ENCODE data around the gene SCARB1.

SCARB1 gene

DNA sequence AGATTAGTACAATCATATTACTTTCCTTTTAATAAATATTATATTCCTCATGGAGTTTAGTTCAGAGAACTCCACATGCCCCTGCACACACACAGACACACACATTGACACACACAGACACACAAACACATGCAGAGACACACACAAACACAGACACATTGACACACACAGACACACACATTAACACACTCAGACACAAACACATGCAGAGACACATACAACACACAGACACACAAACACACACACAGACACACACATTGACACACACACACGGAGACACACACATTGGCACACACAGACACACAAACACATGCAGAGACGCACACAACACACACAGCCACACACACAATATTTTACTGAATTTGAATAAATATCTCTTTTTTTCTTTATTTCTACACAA lies 12.5 kb upstream of the SCARB1 start:
- Histone ChIP-seq H3K27me3 (ENCODE audit: insufficient read depth, low read length, poor library complexity) (no peaks in the 10 kb centered on the region), H3K4me3 (ENCODE audit: low read depth in 1 of 2, low read length in 2 of 2) (no peak overlapping the region), H3K27ac (ENCODE audit: low read length) (no peak overlapping the region), H4K20me1 (ENCODE audit: insufficient read depth, low read length) (no peaks in the 10 kb centered on the region), H3K9ac (ENCODE audit: low read depth, low read length) (no peak overlapping the region), H2AFZ (ENCODE audit: low read depth, low read length) (no peak overlapping the region), H3K4me2 (ENCODE audit: insufficient read depth, low read length) (no peak overlapping the region), H3K9me3 (ENCODE audit: insufficient read depth, low read length, severe bottlenecking) (no peaks in the 10 kb centered on the region), H3K4me1 (ENCODE audit: insufficient read depth, low read length) (0 out of 2 replicates have a peak, but pooled peaks cover 2% of the 10 kb centered on the region), H3K36me3 (ENCODE audit: insufficient read depth, low read length) (no peaks in the 10 kb centered on the region), H3K79me2 (ENCODE audit: insufficient read depth, low read length) (no peaks in the 10 kb centered on the region)
- TF ChIP-seq EZH2 (IDR thresholded peaks at IDR 0.05; ENCODE audit: borderline replicate concordance, low read depth, low read length, severe bottlenecking), result no peak
- TF ChIP-seq, protein P1, sequence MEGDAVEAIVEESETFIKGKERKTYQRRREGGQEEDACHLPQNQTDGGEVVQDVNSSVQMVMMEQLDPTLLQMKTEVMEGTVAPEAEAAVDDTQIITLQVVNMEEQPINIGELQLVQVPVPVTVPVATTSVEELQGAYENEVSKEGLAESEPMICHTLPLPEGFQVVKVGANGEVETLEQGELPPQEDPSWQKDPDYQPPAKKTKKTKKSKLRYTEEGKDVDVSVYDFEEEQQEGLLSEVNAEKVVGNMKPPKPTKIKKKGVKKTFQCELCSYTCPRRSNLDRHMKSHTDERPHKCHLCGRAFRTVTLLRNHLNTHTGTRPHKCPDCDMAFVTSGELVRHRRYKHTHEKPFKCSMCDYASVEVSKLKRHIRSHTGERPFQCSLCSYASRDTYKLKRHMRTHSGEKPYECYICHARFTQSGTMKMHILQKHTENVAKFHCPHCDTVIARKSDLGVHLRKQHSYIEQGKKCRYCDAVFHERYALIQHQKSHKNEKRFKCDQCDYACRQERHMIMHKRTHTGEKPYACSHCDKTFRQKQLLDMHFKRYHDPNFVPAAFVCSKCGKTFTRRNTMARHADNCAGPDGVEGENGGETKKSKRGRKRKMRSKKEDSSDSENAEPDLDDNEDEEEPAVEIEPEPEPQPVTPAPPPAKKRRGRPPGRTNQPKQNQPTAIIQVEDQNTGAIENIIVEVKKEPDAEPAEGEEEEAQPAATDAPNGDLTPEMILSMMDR (IDR thresholded peaks at IDR 0.05; ENCODE audit: borderline replicate concordance, extremely low read depth, low read length, poor library complexity, severe bottlenecking), result no peak
- no peak for DNase-seq
- ATAC-seq (ENCODE audit: insufficient read depth, low read depth), result no peak

DNA sequence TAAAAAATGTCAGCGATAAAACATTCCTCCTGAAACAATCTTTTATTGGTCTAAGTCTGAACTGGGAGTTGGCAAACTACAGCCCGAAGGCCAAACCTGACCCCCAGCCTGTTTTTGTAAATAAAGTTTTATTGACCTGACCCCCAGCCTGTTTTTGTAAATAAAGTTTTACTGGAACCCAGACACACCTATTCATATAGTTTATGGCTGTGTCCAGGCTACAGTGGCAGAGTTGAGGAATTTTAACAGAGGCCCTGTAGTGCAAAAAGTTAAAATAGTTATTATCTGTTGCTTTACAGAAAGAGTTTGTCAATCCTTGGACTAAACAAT lies 12.1 kb upstream of the SCARB1 start:
- no peaks in the 10 kb centered on the region for H3K36me3 ChIP-seq (ENCODE audit: insufficient read depth, low read length)
- H3K27me3 ChIP-seq (ENCODE audit: insufficient read depth, low read length, poor library complexity), result no peaks in the 10 kb centered on the region
- no peaks in the 10 kb centered on the region for H4K20me1 ChIP-seq (ENCODE audit: insufficient read depth, low read length)
- no peak overlapping the region for H3K4me2 ChIP-seq (ENCODE audit: insufficient read depth, low read length)
- H3K9me3 ChIP-seq (ENCODE audit: insufficient read depth, low read length, severe bottlenecking), result no peaks in the 10 kb centered on the region
- no peak for ATAC-seq (ENCODE audit: insufficient read depth, low read depth)
- H3K9ac ChIP-seq (ENCODE audit: low read depth, low read length), result no peak overlapping the region
- H3K4me3 ChIP-seq (ENCODE audit: low read depth in 1 of 2, low read length in 2 of 2), result no peak overlapping the region
- no peak for DNase-seq
- no peak overlapping the region for H2AFZ ChIP-seq (ENCODE audit: low read depth, low read length)
- H3K27ac ChIP-seq (ENCODE audit: low read length), result no peak overlapping the region
- no peaks in the 10 kb centered on the region for H3K4me1 ChIP-seq (ENCODE audit: insufficient read depth, low read length)
- TF ChIP-seq EZH2 (IDR thresholded peaks at IDR 0.05; ENCODE audit: borderline replicate concordance, low read depth, low read length, severe bottlenecking), result no peak
- TF ChIP-seq, protein P1 (IDR thresholded peaks at IDR 0.05; ENCODE audit: borderline replicate concordance, extremely low read depth, low read length, poor library complexity, severe bottlenecking), result no peak
- no peaks in the 10 kb centered on the region for H3K79me2 ChIP-seq (ENCODE audit: insufficient read depth, low read length)

DNA sequence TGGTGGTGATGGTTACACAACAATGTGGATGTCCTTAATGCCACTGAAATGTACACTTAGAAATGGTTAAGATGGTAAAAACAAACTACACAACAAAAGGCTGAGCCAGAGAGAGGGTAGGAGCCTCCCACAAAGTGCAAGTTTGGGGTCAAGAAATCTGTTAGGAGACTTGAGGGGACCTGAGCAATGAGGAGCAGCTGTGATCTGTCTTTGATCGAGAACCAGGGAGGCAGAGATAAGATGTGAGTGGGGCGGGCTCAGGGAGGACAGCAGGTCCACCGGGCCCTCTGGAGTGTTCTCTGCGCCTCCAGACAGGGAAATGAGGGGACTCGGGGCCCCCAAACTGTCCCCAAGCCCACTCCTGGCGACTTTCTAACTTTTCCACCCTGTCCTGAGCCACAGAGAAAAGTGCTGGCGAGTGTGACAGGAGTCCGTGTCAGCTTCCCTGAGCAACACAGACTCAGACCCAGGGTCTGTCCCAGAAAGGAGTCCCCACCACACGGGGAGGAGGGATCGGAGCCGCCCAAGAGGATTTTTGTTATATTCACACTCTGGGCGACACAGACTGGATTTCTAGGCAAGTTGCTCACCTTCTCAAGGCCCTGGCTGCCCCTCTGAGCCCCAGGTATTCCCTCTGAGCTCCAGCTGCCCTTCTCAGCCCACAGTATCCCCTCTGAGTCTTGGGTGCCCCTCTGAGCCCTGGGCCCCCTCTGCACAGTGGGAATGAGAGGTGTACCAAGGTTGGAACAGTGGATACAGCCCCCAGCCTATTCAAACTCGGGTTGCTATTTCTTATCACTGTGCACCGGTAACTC lies 11.5 kb upstream of the SCARB1 start:
- DNase-seq, result no peak
- no peaks in the 10 kb centered on the region for H3K27me3 ChIP-seq (ENCODE audit: insufficient read depth, low read length, poor library complexity)
- no peaks in the 10 kb centered on the region for H4K20me1 ChIP-seq (ENCODE audit: insufficient read depth, low read length)
- no peak overlapping the region for H3K4me2 ChIP-seq (ENCODE audit: insufficient read depth, low read length)
- H3K9ac ChIP-seq (ENCODE audit: low read depth, low read length), result no peak overlapping the region
- no peaks in the 10 kb centered on the region for H3K79me2 ChIP-seq (ENCODE audit: insufficient read depth, low read length)
- no peaks in the 10 kb centered on the region for H3K36me3 ChIP-seq (ENCODE audit: insufficient read depth, low read length)
- ATAC-seq (ENCODE audit: insufficient read depth, low read depth), result no peak
- TF ChIP-seq, protein P1 (IDR thresholded peaks at IDR 0.05; ENCODE audit: borderline replicate concordance, extremely low read depth, low read length, poor library complexity, severe bottlenecking), result no peak
- no peaks in the 10 kb centered on the region for H3K4me1 ChIP-seq (ENCODE audit: insufficient read depth, low read length)
- no peak overlapping the region for H2AFZ ChIP-seq (ENCODE audit: low read depth, low read length)
- no peak overlapping the region for H3K27ac ChIP-seq (ENCODE audit: low read length)
- no peaks in the 10 kb centered on the region for H3K9me3 ChIP-seq (ENCODE audit: insufficient read depth, low read length, severe bottlenecking)
- H3K4me3 ChIP-seq (ENCODE audit: low read depth in 1 of 2, low read length in 2 of 2), result no peak overlapping the region

Data from DND-41 (cell line).